Effector memory CD4-positive, alpha-beta T cell (primary cell): ENCODE measurements around the gene MYO16.
A peak's percentile ranks its signal among the peaks of the same experiment; 100 is the strongest.

Source experiments
- DNase-seq, 3 donors: peaks; one replicate each; pipeline ENCODE4 v3.0.0-alpha.2; 2020
- H3K27ac ChIP-seq: 2 replicates; pipeline ENCODE4 v1.7.0; 2013; ENCODE audit warnings: mild to moderate bottlenecking, low read length, moderate library complexity; ENCODE audit not compliant: insufficient read depth, poor library complexity, severe bottlenecking
- H3K27me3 ChIP-seq: replicated peaks from 2 replicates; pipeline ENCODE4 v1.7.0; 2013; ENCODE audit warnings: mild to moderate bottlenecking, low read length; ENCODE audit not compliant: insufficient read depth, control insufficient read depth, poor library complexity, severe bottlenecking
- H3K36me3 ChIP-seq: 2 replicates; pipeline ENCODE4 v1.7.0; 2013; ENCODE audit warnings: mild to moderate bottlenecking, low read length, moderate library complexity; ENCODE audit not compliant: control insufficient read depth, insufficient read depth
- H3K4me1 ChIP-seq: 2 replicates; pipeline ENCODE4 v1.7.0; 2013; ENCODE audit warnings: low read length, mild to moderate bottlenecking; ENCODE audit not compliant: control insufficient read depth, insufficient read depth, poor library complexity, severe bottlenecking
- H3K4me3 ChIP-seq: 2 replicates; pipeline ENCODE4 v1.7.0; 2013; ENCODE audit warnings: low read length, low read depth, mild to moderate bottlenecking; ENCODE audit not compliant: insufficient read depth, poor library complexity, severe bottlenecking
- H3K9me3 ChIP-seq: 2 replicates; pipeline ENCODE4 v1.7.0; 2013; ENCODE audit warnings: mild to moderate bottlenecking, low read length, moderate library complexity; ENCODE audit not compliant: control insufficient read depth

Gene MYO16

GRCh38 chr13:108958013-108958376 is 328.6 kb downstream of the MYO16 start:
- H3K27ac ChIP-seq: no peak overlapping the region
- no peaks in the 10 kb centered on the region for H3K36me3 ChIP-seq
- H3K27me3 ChIP-seq: no peaks in the 10 kb centered on the region
- H3K4me3 ChIP-seq: no peak overlapping the region
- H3K4me1 ChIP-seq: no peaks in the 10 kb centered on the region
- H3K9me3 ChIP-seq: no peaks in the 10 kb centered on the region
- no peak for DNase-seq

- DNase-seq: no peak
- no peak overlapping the region for H3K27ac ChIP-seq
- no peaks in the 10 kb centered on the region for H3K4me1 ChIP-seq
Measured at GRCh38 chr13:108959234-108959633, 329.8 kb downstream of the MYO16 start.

GRCh38 chr13:108960006-108960405 is 330.6 kb downstream of the MYO16 start:
- no peaks in the 10 kb centered on the region for H3K27me3 ChIP-seq
- no peaks in the 10 kb centered on the region for H3K4me1 ChIP-seq
- DNase-seq: no peak
- H3K9me3 ChIP-seq: no peaks in the 10 kb centered on the region
- no peak overlapping the region for H3K27ac ChIP-seq
- no peak overlapping the region for H3K4me3 ChIP-seq
- H3K36me3 ChIP-seq: no peaks in the 10 kb centered on the region

More at GRCh38 chr13:108959234-108959633, 329.8 kb downstream of the MYO16 start:
- Histone ChIP-seq H3K9me3 (no peaks in the 10 kb centered on the region), H3K36me3 (no peaks in the 10 kb centered on the region), H3K4me3 (no peak overlapping the region), H3K27me3 (no peaks in the 10 kb centered on the region)

DNA sequence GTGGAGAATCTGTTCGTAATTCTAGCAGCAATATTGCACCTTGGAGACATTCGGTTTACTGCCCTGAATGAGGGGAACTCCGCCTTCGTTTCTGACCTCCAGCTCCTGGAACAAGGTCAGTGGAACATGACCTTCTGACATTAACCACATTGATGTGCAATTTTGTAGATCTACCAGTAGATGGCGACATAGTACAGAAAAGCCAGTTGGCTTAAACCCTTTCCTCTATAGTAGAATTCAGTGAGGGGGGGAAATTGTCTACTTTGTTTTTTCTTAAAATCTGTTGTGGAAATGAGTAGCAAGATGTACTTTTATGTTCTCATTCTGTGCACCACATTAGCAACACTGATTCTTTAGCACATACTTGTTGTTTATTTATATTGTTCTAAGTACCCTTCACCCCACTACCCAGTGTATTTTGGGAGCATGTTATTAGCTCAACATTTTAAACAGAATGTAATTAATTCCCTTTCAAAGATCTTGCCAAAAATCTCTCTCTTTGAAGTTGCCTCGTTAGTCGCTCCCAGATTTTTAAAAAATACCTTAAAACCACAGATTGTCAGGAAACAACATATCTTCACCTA is 332.2 kb downstream of the MYO16 start:
- peak in 1 of 3 donors; percentile 2 for DNase-seq
- H3K4me1 ChIP-seq: no peaks in the 10 kb centered on the region
- H3K27ac ChIP-seq: no peak overlapping the region

GRCh38 chr13:108962654-108963053 is 333.2 kb downstream of the MYO16 start:
- no peak for DNase-seq
- Histone ChIP-seq H3K4me1 (no peaks in the 10 kb centered on the region), H3K36me3 (no peaks in the 10 kb centered on the region)

More for the DNA sequence above, 332.2 kb downstream of the MYO16 start:
- Histone ChIP-seq H3K36me3 (no peaks in the 10 kb centered on the region), H3K9me3 (no peaks in the 10 kb centered on the region), H3K4me3 (no peak overlapping the region), H3K27me3 (no peaks in the 10 kb centered on the region)

DNA sequence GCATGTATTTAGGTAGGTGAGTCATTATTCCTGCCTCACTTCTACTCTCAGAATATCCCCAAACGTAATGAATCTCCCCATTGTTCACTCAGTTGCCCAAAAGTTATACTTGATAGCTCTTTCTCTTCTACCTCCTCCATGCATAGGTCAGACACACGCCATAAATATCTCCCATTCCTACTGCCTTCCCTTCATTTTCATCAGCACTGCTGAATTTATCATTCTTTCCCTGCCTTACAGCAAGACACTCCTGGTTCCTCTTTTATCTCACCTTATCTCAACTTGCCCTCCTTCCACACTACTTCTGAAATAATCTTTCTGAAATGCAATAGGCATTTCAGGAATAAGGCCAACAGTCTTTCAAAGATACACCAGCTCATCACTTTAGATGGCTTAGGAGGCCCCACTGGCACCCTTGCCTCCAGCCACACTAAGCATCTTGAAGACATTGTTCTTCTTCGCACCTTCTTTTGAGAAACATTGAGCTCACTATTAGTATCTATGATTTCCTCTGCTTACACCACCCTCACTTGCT is 333.9 kb downstream of the MYO16 start:
- Histone ChIP-seq H3K27ac (no peak overlapping the region), H3K4me1 (no peaks in the 10 kb centered on the region), H3K27me3 (no peaks in the 10 kb centered on the region), H3K36me3 (no peaks in the 10 kb centered on the region), H3K4me3 (no peak overlapping the region), H3K9me3 (no peaks in the 10 kb centered on the region)
- no peak for DNase-seq

More at GRCh38 chr13:108962654-108963053, 333.2 kb downstream of the MYO16 start:
- Histone ChIP-seq H3K9me3 (no peaks in the 10 kb centered on the region), H3K27ac (no peak overlapping the region), H3K27me3 (no peaks in the 10 kb centered on the region), H3K4me3 (no peak overlapping the region)

- Histone ChIP-seq H3K36me3 (no peaks in the 10 kb centered on the region), H3K9me3 (no peaks in the 10 kb centered on the region), H3K27me3 (no peaks in the 10 kb centered on the region), H3K4me3 (no peak overlapping the region), H3K27ac (no peak overlapping the region), H3K4me1 (no peaks in the 10 kb centered on the region)
- DNase-seq: no peak
Measured at GRCh38 chr13:108963846-108964600, 334.6 kb downstream of the MYO16 start.

GRCh38 chr13:108964606-108965005 is 335.2 kb downstream of the MYO16 start:
- Histone ChIP-seq H3K4me3 (no peak overlapping the region), H3K4me1 (no peaks in the 10 kb centered on the region), H3K36me3 (no peaks in the 10 kb centered on the region), H3K27ac (no peak overlapping the region), H3K27me3 (no peaks in the 10 kb centered on the region), H3K9me3 (no peaks in the 10 kb centered on the region)
- no peak for DNase-seq

- no peaks in the 10 kb centered on the region for H3K4me1 ChIP-seq
- H3K27ac ChIP-seq: no peak overlapping the region
- DNase-seq: no peak
- no peaks in the 10 kb centered on the region for H3K36me3 ChIP-seq
- no peaks in the 10 kb centered on the region for H3K9me3 ChIP-seq
- no peaks in the 10 kb centered on the region for H3K27me3 ChIP-seq
- H3K4me3 ChIP-seq: no peak overlapping the region
Measured at GRCh38 chr13:108967371-108967770, 338.0 kb downstream of the MYO16 start.

- Histone ChIP-seq H3K4me3 (no peak overlapping the region), H3K4me1 (no peaks in the 10 kb centered on the region), H3K27ac (no peak overlapping the region), H3K9me3 (no peaks in the 10 kb centered on the region), H3K27me3 (no peaks in the 10 kb centered on the region), H3K36me3 (no peaks in the 10 kb centered on the region)
- DNase-seq: no peak
Measured at GRCh38 chr13:108968566-108968965, 339.2 kb downstream of the MYO16 start.
